GM21717 (cell line): ENCODE results near the gene DLG1.

ENCODE experiments used
- ATAC-seq: cut with Tn5 transposase; IDR thresholded peaks from one replicate; pipeline ENCODE4 v1.9.1; 2021; ENCODE audit warnings: mild to moderate bottlenecking, moderate library complexity; ENCODE audit not compliant: unreplicated experiment

DLG1 gene

DNA sequence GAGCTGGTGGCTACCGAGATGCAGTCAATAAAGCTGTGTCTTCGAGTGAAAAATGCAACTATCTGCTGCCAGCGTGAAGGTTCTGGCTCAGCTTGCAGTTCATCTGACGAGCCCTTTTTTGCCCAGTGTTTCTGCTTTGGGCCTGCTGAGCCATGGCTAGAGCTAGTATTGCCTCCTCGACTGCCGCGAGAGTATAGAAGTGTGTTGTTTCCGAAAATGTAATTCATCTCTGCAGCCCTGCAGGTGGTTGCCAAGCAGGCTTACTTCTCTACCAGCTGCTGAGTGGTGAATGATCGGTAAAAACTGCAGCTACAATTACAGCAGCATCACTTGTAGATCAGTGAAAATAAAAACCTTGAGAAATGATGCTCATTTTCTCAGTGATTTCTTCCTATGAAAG is 114.8 kb downstream of the DLG1 start:
- ATAC-seq, result no peak

DNA sequence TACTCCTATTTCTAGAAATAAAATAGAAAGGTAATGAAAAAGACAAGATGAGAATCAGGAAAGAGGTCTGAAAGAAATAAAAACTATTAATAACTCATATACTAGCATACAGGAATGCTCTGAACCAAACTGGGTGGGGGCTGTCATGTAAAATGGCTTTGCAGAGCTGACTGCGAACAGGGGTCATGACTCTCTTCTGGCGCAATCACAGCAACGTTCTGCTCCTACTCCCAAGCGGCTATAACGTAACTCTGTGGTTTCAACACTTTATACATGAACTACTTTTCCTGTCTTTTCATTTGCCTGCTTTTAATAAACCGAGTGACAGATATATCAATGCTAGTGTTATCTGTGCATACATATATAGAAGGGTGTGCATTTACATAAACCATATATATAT is 116.7 kb downstream of the DLG1 start:
- ATAC-seq, result no peak

DNA sequence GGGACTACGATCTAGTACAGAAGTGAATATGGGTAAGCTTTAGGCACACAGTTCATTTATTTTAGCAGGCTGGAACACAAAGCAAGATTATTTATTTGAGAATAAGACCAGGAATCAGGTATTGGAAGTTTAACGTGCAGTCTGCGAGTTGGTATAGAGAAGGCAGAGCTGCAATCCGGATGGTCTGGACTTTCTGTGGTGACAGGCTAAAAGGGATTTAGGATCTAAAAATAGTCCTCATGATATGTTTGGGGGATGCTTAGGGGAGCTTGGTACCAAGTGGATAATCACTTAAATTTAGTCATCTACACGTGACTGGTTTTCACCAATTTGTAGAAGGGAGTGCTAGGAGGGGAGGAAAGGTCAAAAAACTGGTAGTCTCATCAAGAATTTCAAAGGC is 119.4 kb downstream of the DLG1 start:
- no peak for ATAC-seq

DNA sequence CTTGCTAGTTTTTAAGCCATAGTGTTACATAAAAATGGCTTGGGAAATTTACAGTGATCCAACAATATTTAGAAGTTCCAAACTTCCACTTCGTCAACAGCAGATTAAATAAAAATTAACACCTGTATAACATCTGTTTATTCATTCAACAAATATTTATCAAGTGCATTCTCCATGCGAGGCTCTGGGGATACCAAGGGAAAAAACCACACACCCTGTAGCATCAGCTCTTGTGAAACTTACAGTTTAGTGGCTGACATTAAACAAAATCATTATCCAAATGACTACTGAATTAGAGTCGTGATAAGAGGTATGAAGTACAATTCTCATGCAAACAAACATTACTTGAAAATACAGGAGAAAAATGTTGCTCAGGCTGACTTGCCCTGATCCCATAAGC is 122.9 kb downstream of the DLG1 start:
- no peak for ATAC-seq

DNA sequence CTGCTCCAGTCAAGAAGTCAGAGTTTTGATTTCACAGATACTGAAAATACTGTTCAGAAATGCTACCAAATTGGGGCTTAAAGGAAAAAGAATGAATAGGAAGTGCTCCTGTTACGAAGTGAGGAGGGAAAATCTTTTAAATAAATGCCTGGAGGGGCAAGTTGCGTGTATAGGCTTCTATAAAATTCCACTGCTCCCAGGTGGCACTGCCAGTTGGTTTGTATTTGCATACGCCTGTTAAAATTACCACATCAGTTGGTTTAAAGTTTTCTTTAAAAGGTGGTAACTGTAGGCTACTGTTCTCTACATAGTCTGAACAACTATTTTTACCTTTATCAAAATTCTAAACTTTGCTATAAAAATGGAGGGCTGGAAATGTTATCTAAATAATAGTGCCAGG is 123.5 kb downstream of the DLG1 start:
- ATAC-seq, result no peak

DNA sequence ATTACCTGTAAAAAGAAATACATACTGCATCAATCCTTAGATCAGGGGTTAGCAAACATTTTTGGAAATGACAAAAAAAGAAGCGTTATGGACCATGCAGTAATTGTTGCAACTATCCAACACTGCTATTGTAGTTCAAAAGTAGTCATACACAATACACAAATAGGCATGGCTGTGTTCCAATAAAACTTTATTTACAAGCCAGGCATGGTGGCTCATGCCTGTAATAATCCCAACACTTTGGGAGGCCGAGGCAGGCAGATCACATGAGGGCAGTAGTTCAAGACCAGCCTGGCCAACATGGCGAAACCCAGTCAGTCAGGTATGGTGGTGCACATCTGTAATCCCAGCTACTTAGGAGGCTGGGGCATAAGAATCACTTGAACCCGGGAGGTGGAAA is 124.8 kb downstream of the DLG1 start:
- ATAC-seq, result no peak

DNA sequence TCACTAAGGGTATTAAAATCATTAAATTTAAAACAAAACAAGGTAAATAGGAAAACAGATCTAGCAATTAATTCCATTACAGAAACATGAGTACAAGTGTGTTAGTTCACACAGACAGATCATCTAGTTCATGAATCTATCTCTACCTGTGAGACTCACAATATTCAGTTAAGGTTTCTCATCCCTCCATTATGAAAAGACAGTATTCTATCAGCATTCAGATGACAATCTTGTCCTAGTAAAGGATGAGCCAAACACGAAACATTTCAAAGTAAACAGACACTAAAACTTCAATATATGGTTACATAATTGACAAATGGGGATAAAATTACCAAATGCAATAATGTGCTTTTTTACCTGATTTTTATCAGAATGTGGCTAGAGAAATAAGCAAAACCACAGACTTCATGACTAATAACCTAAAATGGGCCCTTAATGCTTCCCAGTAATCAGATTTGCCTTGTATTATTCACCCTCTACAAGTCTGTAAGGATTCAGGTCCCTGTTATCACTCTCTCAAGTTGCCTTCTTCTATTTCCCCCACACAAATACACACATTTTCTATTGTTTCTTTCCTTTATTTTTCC is 126.8 kb downstream of the DLG1 start:
- ATAC-seq, result no peak

DNA sequence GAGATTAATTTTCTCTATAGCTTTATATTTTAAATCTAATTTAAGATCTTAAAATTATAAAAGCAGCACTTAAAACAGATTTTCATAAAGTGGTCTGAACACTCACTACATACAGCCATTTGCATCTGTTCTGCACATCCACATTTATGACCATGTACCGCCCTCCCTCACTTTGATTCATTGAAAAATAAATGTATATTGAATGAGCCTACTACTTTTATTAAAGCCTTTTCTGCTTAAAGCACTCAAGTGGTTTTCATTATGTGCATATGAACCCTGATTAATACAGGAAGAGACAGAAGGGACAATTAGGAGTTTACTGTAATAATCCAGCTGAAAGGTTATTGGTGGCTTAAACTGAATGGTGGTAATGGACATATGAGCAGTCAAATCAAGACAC is 129.4 kb downstream of the DLG1 start:
- no peak for ATAC-seq

DNA sequence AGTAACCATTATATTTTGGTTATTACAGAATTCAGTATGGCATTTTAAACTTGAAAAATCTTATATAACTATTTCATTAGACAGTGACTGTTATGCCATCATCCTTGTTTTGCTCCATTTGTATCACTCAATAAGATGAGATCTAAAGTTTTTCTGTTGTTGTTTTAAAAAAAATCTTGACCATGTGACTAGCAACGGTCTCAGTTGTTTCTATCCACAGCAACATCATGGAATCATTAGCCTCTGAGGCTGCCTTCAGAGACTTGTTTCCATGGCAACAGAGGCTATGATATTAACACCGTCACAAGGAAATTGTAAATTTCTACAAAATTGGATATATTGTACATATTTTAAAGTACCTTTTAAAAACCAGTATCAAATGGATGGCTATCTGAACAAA is 129.8 kb downstream of the DLG1 start:
- ATAC-seq, result no peak

DNA sequence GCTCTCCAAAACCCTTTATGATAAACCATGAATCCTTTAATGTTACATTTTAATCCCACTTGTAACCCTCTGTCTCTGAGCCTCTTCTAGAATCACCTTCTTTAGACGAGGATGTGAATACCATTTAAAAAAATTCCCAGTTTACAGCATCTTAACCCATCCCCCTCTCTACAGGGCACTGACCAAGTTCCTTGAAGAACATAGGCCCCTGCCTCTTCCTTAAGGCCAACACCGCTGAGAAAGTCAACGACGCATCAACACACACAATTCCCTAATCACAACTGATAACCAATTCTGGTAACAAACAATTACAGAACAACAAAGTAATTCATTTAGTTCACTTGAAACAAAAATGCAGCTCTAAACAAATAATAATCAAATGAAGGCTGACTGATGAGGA is 130.3 kb downstream of the DLG1 start:
- ATAC-seq, result no peak

DNA sequence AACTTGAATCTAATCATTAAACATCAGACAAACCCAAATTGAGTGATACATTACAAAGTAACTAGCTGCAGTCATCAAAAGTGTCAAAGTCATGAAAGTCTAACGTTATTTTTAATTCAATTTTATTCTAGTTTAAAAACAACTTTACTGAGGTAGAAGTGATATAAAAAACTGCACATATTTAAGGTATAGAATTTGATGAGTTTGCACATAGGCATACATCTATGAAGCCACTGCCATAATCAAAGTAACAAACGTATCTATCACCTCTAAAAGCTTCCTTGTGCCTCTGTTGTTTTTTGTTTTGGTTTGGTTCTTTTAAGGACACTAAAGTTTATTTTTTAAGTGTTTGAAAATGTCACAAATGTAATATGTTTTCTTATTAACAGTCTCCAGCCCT is 130.9 kb downstream of the DLG1 start:
- no peak for ATAC-seq

DNA sequence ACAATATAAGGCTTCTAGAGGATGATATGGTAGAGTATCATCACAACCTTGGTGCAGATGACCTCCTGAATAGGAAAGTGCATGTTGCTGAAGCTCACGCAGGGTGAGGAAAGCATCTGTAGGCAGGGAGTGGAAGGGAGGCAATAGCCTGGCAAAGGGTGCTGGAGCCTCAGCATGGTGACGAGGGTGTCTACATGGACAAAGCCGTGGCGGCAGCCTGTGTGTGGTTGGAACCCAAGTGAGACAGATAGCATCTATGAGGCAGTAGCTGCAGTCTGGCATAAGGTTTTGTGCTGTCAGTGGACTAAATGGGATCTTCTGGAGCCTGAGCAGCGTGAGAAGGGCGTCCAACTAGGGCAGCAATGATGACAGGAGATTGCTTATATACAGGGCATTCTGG is 132.5 kb downstream of the DLG1 start:
- no peak for ATAC-seq

DNA sequence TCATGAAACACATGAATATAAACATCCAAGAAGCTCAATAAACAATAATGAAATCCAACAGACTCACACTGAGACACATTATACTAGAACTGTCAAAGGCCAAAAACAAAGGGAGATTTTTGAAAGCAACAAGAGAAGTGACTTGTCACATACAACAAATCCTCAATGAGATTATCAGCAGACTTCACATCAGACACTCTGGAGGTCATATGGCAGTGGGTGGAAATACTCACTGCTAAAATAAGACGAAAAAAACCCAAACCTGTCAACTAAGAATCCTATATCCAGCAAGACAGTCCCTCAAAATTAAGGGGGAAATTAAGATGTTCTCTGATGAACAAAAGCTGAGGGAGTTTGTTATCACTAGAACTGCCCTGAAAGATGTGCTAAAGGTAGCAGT is 143.4 kb downstream of the DLG1 start:
- no peak for ATAC-seq

DNA sequence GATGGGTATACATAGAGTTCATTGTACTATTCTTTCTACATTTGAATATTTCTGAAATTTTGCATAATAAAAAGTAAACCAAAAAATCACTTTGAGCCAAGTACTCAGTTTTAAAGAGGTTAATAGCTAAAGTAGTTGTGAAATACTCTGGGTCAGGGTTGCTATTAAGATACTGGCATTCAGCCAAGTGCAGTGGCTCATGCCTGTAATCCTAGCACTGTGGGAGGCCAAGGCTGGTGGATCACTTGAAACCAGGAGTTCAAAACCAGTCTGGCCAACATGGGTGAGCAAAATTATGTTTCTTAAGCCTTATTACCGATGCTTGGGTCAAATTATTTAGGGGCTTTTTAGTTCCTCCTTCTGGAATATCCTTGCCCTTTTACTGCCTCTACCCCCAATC is 146.8 kb downstream of the DLG1 start:
- ATAC-seq, result no peak

DNA sequence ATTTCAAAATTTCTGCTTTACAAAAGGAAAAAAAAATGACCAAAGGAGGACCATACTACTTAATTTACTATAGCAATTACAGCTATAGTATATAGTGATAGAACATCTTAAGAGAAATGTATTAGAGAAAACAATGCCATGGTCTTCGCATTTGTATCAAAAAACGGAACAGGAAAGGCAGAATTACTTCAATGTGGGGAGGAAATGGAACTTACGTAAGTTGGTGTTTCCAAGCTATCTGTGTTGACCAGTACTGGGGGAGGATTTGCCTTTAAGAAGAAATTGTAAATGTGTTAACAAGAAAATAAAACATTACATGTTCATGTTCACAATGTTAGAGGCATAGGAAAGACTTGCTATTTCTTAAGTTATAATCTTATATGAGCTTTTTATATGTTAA is 148.9 kb downstream of the DLG1 start:
- ATAC-seq, result no peak

DNA sequence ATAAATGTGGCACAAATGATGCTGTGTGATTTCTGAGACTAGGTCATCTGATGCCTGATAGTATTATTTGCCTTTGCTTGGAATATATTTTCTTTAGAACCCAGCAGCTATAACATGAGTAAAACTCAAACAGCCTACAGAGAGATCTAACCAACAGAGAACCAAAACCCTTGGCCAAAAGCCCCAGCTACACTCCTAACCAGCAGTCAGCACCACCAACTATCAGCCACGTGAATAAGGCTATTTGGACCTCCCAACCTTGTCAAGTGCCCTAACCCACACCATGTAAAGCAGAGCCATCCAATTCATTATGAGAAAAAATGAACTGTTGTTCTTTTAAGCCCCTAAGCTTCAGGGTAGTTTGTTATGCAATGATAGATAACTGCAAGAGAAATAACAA is 154.2 kb downstream of the DLG1 start:
- ATAC-seq, result no peak

DNA sequence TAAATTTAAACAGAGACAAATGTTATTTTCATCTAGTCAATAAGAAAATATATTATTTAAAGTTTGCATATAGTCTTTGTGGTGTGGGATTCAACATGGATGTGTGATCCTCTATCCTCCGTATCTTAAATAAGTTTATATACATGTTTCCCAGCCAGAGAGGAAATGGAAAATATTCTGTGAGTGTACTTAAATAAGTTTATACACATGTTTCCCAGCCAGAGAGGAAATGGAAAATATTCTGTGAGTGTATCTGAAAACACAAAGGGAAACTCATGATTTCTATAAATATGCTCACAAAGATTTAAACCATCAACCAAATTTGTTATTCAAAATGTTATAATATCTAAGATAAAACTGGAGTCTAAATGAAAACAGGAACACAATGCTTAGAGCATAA is 158.8 kb downstream of the DLG1 start:
- ATAC-seq, result no peak

DNA sequence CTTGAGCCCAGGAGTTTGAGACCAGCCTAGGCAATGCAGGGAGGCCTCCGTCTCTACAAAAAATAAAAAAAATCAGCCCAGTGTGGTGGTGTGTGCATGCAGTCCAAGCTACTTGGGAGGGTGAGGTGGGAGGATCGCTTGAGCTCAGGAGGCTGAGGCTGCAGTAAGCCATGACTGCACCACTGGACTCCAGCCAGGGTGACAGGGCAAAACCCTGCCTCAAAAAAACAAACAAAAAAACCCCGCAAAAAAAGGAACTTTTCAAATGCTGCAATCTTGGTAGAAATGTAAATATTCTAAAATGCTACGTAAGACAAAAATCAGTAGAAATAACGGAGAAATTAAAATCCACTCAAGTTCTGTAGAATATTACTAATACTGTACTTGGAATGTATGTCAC is 160.7 kb downstream of the DLG1 start:
- ATAC-seq, result no peak

DNA sequence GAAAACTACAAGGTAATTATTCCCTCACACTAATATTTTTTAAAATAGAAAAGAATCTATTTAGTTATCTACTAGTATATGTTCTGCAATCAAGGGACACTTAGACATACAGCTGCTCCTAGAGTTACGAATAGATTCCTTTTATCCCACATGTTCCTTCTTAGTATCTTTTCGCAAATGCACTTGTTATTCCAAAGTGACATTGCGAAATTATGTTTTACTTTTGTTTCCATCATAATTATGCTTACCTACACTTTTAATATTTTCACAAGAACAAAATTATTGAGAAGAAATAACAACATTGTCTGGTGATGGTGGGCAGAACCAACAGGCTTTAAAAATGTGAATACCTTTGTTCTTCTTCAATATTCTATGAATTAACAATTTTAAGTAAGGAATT is 161.7 kb downstream of the DLG1 start:
- no peak for ATAC-seq

DNA sequence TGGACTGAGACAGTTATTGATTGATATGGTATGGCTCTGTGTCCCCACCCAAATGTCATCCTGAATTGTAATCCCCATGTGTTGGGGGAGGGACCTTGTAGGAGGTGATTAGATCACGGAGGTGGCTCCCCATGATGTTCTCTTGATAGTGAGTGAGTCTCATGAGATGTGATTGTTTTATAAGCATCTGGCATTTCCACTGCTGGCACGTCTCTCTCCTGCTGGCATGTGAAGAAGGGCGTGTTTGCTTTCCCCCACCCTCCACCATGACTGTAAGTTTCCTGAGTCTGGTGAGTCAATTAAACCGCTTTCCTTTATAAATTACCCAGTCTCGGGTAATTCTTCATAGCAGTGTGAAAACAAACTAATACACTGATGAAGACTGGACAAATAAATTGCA is 163.2 kb downstream of the DLG1 start:
- no peak for ATAC-seq

DNA sequence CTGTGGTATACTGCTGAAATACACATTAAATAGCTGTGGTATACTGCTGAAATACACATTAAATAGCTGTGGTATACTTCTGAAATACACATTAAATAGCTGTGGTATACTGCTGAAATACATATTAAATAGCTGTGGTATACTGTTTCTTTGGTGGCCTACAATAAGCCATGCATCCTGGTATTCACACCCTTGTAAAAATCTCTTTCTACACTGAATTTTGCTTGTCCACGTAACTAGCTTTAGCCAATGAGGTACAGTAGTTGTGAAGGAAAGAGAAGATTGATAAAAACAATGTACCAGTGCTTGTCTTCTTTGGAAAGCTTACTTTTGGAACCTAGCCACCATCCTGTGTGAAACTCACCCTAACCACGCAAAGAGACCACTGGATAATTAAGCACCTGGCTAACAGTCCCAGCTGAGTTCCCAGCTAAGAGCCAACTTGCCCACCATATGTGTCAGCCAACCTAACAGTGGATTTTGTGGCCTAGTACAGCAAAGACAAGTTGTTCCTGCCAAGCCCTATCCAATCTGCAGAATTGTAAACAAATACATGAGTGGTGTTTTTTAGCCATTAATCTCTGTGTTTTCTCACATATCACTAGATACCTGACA is 165.4 kb downstream of the DLG1 start:
- no peak for ATAC-seq

DNA sequence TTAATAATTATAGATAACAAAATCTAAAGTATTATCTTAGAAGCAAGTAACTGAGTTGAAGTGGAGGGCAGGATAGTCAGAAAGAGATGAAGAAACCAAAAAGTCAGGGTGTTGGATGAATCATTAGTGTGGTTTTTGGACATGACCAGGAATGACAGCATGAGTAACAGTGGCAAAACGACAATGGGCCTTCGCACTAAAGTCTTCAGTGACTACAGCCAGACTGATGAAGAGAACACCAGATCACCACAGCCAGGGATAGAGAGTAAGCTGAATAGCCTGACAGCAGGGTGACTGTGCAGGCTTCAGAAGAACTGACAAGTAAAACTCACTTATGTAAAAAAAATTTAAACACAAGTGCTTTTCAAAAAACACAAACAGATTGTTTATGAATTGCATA is 172.8 kb downstream of the DLG1 start:
- ATAC-seq, result no peak

DNA sequence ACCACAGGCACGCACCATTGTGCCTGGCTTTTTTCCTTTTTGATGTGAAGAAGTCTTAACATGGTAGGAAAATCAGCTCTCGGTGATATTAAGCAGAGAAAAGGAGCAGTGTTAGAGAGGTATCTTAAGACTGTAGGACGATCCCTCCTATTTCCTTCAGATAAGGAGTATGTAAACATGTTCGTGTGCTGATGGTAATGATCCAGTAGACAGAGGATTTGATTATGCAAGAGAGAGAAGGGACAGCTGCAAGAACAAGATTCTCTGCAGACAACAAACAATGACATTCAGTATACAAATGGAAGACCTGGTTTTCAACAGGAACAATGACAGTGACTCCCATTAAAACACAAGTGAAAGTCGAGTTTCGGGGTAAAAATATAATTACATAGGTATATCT is 173.7 kb downstream of the DLG1 start:
- no peak for ATAC-seq
